Measurements from ENCODE around the gene MRPL4.
A peak's percentile ranks its signal among the peaks of the same experiment; 100 is the strongest.
"Not testable (repeated sequence)": the region's sequence is repeated elsewhere in the genome, so short reads cannot be mapped to it uniquely, and the experiment has no call there.

MRPL4 gene

DNA sequence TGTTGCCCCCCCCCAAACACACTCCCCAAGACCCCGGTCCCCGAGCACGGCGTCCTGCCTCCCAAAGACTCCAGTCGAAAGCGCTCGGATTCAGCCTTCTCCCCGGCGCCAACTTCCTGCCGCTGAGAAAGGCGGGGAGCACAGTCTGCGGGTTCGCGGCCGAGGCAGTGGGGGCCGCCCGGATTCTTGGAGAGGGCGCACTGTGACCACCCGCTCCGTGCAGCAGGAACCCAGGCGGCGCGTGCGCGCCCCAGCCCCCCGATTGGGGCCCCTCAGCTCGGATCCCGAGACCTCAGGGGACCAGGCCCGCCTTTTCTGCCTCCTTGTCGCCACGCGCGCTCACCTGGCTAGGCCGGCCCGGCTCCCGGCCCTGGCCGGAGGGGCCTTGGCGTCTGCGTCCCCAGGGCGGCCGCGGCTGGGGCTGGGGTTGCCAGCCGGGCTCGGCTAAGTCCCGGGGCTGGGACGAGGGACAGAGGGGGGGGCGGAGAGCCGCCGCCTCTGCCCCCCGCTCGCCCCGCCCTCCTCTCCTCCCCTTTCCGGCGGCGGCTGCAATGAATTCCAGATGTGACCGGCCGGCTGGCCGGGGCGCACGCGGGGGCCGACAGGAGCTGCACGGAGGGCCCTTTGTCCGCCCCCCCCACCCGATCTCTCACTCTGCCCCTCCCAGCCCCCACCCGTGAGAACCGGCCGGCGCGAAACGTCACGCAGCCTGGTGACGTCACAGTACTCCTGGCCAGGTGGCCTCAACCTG lies 21.0 kb upstream of the MRPL4 start, which contains the start of gene S1PR2:
S1PR2 (minus strand) TSS at position 471 of the 751 bp plus-strand sequence. CDS start 6,426 bp downstream, outside the sequence.
- no peak for DNase-seq

DNA sequence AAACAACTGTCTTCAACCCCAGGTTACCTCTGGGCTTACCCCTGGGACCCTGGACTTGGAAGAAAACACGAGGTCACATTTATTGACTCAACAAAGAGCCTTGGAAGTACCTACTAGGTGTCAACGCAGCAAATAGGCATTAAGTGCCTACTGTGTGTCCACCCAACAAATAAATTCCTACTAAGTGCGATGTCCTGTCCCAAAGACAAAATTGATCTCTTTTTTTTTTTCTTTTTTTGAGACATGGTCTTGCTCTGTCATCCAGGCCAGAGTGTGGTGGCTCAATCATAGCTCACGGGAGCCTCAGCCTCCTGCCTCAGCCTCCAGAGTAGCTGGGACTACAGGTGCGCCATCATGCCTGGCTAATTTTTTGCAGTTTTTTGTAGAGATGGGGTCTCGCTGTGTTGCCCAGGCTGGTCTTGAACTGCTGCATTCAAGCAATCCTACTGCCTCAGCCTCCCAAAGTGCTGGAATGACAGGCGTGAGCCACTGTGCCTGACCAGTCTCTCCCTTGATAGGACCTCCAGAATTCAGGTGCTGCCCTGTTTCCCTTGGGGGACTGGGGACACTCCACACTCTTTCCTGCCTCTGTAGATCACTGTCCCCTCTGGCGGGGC lies 20.3 kb upstream of the MRPL4 start:
- DNase-seq, result no peak

DNA sequence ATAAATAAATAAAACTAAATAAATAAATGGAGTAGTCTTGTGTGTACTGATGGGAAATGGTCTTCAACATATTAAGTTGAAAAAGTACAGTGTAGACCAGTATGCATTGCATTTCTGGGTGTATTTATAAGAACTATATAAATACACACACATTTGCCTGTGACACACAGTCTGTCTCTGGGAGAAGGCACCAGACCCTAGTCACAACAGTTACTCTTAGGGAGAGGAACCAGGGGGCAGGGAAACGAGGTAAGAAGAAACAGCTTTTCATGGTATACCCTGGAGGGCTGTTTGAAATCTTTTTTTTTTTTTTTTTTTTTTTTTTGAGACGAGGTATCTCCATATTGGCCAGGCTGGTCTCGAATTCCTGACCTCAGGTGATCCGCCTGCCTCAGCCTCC lies 18.1 kb upstream of the MRPL4 start:
- DNase-seq, result no peak

DNA sequence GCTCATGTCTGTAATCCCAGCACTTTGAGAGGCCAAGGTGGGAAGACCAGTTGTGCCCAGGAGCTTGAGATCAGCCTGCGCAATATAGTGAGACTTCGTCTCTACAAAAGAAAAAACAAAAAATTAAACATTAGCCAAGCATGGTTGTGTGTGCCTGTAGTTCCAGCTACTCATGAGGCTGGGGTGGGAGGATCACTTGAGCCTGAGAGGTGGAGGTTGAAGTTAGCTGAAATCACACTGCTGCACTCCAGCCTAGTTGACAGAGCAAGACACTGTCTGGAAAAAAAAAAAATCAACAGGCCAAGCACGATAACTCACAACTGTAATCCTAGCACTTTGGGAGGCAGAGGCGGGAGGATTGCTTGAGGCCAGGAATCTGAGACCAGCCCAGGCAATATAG lies 17.0 kb upstream of the MRPL4 start:
- DNase-seq, result no peak

DNA sequence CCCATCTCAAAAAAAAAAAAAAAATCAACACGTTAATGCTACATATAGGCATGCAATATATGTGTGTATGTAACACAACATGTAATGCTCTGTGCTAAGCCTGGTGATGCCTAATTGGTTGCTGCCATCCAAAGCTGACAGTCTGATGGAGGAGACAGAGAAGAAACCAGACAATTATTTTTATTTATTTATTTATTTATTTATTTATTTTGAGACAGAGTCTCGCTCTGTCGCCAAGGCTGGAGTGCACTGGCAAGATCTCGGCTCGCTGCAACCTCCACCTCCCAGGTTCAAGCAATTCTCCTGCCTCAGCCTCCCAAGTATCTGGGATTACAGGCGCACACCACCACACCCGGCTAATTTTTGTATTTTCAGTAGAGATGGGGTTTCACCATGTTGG lies 16.6 kb upstream of the MRPL4 start:
- not testable (repeated sequence) for DNase-seq

DNA sequence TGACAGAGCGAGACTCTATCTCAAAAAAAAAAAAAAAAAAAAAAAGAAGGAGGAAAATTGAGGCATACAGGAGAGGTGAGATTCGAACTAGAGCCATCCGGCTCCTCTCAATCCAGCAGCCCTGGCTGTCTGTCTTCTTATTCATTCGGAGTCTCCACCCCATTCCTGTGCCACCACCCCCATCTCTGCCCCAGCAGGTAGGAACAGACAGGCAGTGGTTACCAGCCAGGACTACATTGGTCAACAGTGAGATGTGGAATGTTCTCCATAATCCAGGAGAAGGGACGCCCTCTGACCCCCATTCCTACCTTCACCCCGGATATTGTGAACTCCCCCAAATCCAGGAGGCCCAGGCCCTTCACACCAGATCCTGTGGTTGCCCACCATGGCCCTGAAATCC lies 14.3 kb upstream of the MRPL4 start:
- DNase-seq, result no peak

DNA sequence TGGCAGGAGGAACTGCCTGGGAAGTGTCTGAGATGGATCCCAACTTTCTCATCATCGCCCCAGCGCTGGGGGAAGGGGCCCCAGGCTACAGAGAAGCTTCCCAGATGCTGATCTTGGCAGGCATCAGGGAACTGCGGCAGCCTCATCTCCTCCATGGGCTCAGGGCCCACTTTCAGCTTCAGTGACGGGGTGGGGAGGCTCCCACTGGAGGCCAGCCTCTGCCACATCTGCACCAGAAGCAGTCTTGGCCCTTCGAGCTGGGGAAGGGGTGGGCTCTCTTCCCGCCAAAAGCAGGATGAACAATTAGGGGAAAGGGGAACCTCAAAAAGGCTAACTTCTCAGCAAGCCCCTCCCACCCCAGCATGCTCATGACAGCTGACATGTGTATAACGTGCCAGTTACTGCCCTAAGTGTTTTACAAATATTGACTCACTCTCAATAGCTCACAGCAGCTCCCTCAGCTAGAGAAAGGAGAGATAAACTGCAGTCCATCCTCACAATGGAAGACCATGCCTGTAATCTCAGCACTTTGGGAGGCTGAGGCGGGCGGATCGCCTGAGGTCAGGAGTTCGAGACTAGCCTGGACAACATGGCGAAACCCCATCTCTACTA lies 13.7 kb upstream of the MRPL4 start:
- DNase-seq, result peak; percentile 86

DNA sequence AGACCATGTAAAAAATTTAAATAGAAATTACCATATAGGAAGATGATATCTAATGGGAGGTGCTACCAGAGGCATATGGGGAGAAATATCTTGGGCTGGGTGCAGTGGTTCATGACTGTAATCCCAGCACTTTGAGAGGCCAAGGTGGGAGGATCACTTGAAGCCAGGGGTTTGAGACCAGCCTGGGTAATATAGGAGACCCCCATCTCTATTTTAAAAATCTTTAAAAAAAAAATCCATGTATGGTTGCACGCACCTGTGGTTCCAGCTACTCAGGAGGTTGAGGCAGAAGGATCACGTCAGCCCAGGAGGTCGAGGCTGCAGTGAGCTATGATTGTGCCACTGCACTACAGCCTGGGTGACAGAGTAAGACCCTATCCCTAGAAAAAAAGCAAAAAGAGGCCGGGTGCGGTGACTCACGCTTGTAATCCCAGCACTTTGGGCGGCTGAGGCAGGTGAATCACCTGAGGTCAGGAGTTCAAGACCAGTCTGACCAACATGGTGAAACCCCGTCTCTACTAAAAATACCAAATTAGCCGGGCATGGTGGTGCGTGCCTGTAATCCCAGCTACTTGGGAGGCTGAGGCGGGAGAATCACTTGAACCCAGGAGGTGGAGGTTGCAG lies 10.1 kb upstream of the MRPL4 start:
- not testable (repeated sequence) for DNase-seq

DNA sequence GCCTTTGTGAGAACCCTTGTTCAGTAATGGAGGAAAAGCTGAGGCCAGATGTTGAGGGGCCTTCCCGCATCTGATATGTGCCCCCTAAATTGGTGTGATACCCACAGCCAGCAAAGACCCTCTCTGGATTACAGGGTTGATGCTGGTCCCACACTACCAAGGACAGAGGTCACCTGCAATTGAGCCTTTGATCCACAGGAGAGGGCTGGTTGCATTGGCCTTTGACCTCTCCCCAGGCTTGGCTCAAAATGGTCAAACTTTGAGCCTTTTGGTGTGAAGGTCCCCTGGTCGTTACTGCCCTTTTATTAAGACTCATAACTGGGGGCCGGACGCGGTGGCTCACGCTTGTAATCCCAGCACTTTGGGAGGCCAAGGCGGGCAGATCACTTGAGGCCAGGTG lies 8.4 kb upstream of the MRPL4 start:
- DNase-seq, result no peak

DNA sequence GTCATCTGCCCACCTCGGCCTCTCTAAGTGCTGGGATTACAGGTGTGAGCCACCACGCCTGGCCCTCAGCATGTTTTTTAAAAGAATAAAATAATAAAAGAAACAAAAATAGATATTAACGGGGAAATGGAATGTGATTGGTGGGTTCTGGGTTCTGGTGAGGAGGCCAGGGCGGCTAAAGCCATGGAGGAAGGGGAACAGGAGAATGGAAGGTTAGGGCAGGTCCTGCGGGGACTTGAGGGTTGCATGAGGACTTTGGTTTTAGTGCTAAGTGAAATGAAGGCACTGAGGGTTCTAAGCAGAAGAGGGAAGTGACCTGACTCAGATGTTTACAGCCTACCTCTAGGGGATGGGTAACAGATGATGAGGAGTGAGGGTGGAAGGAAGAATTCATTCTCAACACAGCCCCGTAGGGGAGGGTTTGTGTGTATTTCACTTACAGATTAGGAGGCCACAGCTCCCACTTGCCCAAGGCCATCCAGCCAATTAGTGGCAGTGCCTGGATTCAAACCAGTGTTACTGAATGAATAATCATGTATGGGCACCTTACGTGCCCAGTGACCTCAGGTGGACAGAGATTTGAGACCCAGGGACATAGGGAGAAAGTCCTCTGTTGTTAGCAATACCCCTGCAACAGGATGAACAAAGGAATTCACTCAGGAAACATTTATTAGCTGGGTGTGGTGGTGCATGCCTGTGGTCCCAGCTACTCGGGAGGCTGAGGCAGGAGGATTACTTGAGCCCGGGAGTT lies 6.7 kb upstream of the MRPL4 start:
- DNase-seq, result no peak

DNA sequence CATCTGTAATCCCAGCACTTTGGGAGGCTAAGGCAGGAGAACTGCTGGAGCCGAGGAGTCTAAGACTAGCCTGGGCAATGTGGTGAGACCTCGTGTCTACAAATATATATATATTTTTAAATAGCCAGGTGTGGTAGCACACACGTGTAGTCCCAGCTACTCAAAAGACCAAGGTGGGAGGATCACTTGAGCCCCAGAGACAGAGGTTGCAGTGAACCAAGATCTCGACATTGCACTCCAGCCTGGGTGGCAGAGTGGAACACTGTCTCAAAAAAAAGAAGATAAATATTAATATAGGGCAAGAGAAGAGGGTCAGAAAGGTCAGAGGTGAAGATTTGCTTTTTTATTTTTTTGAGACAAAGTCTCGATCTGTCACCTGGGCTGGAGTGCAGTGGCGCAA lies 5.5 kb upstream of the MRPL4 start:
- no peak for DNase-seq

DNA sequence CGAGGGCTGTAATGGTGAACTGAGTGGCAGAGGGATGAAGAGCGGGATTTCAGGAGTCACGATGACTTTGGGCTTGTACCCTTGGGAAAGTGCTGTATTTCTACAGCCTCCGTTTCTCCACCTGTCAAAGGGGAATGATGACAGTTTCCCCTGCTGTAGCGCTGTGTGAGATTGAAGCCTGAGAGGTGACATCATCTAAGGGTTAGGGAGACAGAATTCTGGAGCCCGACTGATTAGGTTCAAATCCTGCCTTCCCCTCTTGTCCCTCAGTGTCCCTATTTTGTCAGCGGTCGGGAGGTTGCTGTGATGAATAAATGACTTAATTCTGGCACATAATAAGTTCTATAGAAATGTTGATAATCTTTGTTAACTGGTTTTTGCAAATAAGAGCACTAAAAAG lies 693 bp downstream of the MRPL4 start:
- DNase-seq, result no peak

DNA sequence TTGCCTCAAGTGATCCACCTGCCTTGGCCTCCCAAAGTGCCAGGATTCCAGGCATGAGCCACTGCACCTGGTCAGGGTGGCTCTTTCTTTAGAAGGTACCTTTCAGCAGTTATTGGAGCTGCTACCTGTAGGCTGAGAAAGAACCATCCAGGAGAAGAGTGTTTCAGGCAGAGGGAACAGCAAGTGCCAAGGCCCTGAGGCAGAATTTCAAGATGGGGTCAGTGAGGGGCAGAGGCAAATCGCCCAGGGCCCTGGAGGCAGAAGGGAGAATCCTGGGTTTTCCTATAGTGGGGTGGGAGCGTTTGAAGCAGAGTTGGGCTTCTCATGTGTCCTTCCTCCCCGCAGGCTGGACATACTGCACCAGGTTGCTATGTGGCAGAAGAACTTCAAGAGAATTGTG lies 2.2 kb downstream of the MRPL4 start:
- DNase-seq, result no peak

DNA sequence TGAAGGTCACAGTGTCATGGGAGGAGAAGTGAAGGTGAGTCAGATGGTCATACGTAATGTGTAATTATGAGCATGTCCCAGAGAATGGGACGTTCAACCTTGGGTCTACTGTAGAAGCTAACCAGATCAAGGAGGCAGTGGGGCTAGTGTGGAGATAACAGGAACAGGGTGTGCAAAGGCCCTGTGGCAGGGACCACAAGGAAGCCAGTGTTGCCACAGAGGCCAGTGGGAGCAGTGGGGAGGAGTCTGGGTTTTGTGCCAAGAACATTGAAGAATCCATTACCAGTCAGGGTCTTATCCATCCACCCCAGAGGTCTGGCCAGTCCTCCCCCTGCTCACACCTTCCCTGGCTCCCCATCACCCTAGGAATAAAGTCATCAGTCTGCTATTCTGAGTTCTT lies 3.3 kb downstream of the MRPL4 start:
- no peak for DNase-seq

DNA sequence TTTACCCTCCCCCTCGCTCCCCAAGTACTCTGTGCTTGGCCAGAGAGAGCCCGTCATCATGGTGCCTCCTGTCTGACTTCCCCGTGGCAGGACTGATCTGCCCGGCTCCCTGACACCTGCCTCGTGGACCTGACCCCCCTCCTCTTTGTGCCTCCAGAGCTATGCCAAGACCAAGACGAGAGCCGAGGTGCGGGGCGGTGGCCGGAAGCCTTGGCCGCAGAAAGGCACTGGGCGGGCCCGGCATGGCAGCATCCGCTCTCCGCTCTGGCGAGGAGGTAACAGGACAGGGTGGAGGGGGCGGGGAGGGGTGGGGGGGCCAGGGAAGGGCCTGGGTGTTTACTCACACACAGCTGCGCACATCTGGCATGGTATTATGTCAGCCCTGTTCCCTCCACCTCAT lies 4.5 kb downstream of the MRPL4 start:
- no peak for DNase-seq

DNA sequence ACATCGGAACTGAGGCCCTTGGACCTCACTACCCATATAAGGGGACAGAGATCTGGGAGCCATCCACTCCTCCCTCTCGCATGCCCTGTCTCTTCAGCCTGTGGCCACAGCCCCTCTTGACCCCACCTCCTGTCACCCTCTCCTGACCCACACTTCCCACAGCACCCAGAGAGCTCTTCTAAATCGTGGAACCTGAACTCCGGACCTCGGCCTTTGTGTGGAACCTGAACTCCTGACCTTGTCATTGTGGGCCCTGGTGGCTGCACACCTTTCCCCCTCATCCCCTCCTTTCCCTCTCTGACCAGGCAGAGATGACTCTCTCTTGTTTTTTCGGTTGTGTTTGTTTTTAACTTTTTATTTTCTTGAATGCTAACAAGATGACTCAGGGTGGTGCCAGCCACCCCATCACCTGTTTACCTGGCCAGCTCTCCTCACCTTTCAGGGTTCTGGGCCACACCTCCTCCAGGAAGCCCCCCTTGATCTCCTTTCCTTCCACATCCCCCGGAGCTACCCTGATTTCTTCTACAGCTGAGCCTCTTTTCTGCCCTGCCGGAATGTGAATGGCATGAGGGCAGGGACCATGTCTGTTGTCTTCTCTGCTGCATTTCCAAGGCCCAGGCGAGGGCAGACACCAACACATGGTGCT lies 5.1 kb downstream of the MRPL4 start:
- no peak for DNase-seq

DNA sequence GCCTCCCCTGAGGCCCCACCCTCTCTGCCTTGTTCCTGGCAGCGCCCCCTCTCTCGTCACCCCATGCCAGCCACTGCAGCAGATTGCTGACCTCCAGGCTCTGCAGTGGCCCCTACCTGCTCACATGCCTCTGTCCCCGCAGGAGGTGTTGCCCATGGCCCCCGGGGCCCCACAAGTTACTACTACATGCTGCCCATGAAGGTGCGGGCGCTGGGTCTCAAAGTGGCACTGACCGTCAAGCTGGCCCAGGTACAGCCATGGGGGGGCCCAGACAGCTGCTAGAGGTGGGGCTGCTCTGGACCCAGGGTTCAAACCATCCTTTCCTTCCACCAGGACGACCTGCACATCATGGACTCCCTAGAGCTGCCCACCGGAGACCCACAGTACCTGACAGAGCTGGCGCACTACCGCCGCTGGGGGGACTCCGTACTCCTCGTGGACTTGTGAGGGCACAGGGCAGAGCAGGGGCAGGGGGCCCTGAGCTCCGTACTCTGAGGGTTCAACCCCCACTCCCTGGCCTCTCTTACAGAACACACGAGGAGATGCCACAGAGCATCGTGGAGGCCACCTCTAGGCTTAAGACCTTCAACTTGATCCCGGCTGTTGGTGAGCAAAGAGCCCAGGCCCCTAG lies 6.2 kb downstream of the MRPL4 start:
- no peak for DNase-seq

DNA sequence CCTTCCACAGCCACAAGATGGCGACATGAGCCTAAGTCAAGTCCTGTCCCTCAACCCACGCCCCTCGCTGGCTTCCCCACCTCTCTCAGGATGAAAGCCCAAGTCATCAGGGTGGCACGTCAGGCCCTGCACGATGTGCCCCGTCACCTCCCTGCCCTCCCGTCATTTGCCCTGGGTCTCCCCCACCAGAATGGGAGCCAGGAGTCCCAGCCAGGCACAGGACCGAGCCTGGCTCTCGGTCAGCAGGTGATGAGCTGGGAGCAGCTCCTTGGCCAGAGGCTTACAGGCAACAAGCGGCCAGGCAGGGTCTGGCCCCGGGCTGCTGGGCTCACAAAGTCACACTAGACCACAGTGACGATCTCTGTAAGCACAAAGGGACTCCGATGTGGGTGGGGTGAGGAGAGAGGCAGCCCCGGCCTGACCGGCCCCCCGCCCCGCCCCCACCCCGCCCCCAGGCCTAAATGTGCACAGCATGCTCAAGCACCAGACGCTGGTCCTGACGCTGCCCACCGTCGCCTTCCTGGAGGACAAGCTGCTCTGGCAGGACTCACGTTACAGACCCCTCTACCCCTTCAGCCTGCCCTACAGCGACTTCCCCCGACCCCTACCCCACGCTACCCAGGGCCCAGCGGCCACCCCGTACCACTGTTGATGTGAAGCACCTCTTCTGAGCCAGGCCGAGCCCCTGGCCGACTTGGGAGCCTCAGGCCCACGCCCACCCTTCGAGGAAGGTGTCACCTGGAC lies 7.3 kb downstream of the MRPL4 start:
- DNase-seq, result peak; percentile 53

DNA sequence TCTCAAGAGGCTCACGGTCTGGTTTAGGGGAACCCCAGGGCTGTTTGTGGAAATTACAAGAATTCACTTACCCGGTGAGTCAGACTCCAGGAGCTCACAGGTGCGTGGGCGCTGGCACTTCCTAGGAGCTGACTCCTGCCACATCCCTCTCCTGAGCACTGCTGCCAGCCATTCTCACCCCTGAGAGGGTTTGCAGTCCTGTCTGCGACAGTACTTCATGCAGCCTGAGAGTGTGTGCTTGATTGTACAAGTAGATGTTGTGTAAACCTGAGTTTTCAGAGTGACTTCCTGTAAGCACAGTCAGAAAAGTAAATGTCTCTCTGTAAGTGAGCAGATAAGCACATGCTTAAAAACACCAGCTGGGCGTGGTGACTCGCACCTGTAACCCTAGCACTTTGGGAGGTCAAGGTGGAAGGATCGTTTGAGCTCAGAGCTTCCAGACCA lies 8.1 kb downstream of the MRPL4 start:
- DNase-seq, result no peak

DNA sequence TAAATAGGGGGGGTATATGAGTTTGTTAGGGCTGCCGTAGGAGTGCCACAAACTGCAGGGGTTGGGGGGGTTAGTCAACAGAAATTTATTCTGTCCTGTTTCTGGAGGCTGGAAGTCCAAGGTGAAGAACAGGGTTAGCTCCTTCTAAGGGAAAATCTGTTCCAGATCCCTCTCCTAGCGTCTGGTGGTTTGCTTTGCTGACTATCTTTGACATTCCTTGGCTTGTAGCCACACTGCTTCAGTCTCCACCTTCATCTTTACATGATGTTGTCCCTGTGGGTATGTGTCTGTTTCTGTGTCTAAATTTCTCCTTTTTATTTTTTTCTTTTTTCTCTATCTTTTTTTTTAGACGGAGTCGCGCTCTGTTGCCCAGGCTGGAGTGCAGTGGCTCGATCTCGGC lies 10.8 kb downstream of the MRPL4 start:
- DNase-seq, result no peak

DNA sequence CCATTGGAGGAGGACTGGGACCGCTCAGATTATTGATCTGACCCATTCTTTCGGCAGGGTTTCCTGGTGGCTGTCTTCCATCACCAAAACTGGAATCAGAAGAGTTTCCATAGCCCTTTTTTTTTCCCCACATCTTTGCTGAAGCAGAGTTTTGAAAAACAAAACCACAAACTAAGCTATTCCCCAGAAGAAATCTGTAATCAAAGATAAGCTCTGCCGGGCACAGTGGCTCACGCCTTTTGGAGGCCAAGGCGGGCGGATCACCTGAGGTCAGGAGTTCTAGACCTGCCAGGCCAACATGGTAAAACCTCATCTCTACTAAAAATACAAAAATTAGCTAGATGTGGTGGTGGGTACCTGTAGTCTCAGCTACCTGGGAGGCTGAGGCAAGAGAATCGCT lies 14.7 kb downstream of the MRPL4 start:
- no peak for DNase-seq
